IPS-15b (cell line): Measurements from ENCODE around the gene RDH12.
A peak's percentile ranks its signal among the peaks of the same experiment; 100 is the strongest.
"Not testable (repeated sequence)": the region's sequence is repeated elsewhere in the genome, so short reads cannot be mapped to it uniquely, and the experiment has no call there.

ENCODE experiments used
- H3K27me3 ChIP-seq: one replicate; pipeline ENCODE4 v1.6.1; 2013; ENCODE audit warnings: low read length; ENCODE audit not compliant: control insufficient read depth, insufficient read depth
- H3K36me3 ChIP-seq: one replicate; pipeline ENCODE4 v1.6.1; 2013; ENCODE audit warnings: low read length; ENCODE audit not compliant: control insufficient read depth, insufficient read depth
- H3K4me1 ChIP-seq: one replicate; pipeline ENCODE4 v1.6.1; 2013; ENCODE audit warnings: mild to moderate bottlenecking, low read length; ENCODE audit not compliant: control insufficient read depth, insufficient read depth
- H3K4me3 ChIP-seq: one replicate; pipeline ENCODE4 v1.5.1; 2013; ENCODE audit warnings: low read depth, low read length
- H3K9ac ChIP-seq: one replicate; pipeline ENCODE4 v1.6.1; 2013; ENCODE audit warnings: low read depth, mild to moderate bottlenecking, low read length
- H3K9me3 ChIP-seq: one replicate; pipeline ENCODE4 v1.6.1; 2013; ENCODE audit warnings: mild to moderate bottlenecking, low read length; ENCODE audit not compliant: control insufficient read depth, insufficient read depth

The RDH12 gene

GRCh38 chr14:67709346-67709745 is 7.7 kb downstream of the RDH12 start:
- not testable (repeated sequence) for H3K36me3 ChIP-seq, H3K4me3 ChIP-seq, H3K27me3 ChIP-seq

GRCh38 chr14:67709796-67710195 is 8.1 kb downstream of the RDH12 start:
- H3K4me1 ChIP-seq, H3K4me3 ChIP-seq, H3K36me3 ChIP-seq, H3K9ac ChIP-seq, H3K27me3 ChIP-seq, H3K9me3 ChIP-seq: not testable (repeated sequence)

More at GRCh38 chr14:67709346-67709745, 7.7 kb downstream of the RDH12 start:
- H3K9me3 ChIP-seq, H3K4me1 ChIP-seq, H3K9ac ChIP-seq: not testable (repeated sequence)

DNA sequence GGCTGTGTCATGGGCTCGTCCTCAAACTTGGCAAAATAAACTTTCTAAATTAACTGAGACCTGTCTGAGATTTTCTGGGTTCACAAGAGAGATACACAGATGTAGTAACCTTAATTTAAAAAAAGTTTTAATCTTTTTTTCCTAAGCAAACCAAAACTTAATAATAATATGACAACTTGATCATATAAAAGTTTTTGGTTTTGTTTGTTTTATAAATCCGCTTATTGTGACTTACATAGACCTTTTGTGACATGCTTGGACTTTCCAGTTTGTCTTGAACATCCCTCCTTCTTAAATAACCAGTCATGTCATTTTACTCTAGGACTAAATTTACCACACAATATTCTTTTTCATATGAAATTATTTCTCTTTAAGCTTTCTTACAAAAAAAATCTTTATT is 8.5 kb downstream of the RDH12 start:
- Histone ChIP-seq H3K9me3 (peaks cover 5% of the 10 kb centered on the region), H3K4me3 (no peak overlapping the region)

DNA sequence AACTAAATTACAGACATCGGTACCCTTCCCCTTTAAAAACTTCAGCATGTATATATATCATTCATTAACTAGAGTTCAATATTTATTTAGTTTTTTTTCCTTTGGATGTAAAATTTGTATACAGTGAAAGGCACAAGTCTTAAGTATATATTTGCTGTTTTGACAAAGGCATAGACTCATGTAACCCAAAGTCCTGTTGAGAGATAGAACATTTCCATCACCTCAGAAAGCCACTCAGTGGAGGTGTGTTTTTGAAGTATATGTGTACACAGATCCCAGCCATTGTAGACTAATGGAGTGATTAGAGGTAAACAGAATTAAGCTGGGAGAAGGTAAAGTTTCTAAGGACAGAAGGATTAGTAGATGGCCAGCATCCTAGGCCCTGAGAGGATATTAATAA is 15.4 kb downstream of the RDH12 start:
- Histone ChIP-seq H3K27me3 (peaks cover 2% of the 10 kb centered on the region), H3K4me1 (no peaks in the 10 kb centered on the region), H3K9me3 (no peaks in the 10 kb centered on the region), H3K36me3 (no peaks in the 10 kb centered on the region), H3K4me3 (no peak overlapping the region), H3K9ac (no peak overlapping the region)

More for the DNA sequence above, 8.5 kb downstream of the RDH12 start:
- H3K27me3 ChIP-seq: no peaks in the 10 kb centered on the region
- no peaks in the 10 kb centered on the region for H3K4me1 ChIP-seq
- no peaks in the 10 kb centered on the region for H3K36me3 ChIP-seq
- H3K9ac ChIP-seq: no peak overlapping the region

- no peaks in the 10 kb centered on the region for H3K4me1 ChIP-seq
Observed at GRCh38 chr14:67718265-67718664, 16.6 kb downstream of the RDH12 start.

DNA sequence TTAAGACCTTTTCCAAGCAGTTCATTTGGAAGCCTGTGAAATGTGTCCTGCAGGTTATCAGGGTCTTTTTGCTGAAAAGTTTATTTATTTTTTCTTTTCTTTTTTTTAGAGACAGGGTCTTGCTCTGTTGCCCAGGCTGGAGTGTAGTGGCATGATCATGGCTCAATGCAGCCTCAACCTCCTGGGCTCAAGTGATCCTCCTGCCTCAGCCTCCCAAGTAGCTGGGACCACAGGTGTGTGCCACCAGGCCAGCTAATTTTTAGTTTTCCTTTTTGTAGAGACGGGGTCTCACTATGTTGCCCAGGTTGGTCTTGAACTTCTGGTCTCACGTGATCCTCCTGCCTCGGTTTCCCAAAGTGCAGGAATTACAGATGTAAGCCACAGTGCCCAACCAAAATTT is 17.7 kb downstream of the RDH12 start:
- H3K27me3 ChIP-seq, H3K9me3 ChIP-seq, H3K36me3 ChIP-seq, H3K4me1 ChIP-seq, H3K9ac ChIP-seq, H3K4me3 ChIP-seq: not testable (repeated sequence)

More at GRCh38 chr14:67718265-67718664, 16.6 kb downstream of the RDH12 start:
- no peak overlapping the region for H3K9ac ChIP-seq
- H3K4me3 ChIP-seq: no peak overlapping the region
- no peaks in the 10 kb centered on the region for H3K9me3 ChIP-seq
- H3K27me3 ChIP-seq: peaks cover 2% of the 10 kb centered on the region
- H3K36me3 ChIP-seq: no peaks in the 10 kb centered on the region

DNA sequence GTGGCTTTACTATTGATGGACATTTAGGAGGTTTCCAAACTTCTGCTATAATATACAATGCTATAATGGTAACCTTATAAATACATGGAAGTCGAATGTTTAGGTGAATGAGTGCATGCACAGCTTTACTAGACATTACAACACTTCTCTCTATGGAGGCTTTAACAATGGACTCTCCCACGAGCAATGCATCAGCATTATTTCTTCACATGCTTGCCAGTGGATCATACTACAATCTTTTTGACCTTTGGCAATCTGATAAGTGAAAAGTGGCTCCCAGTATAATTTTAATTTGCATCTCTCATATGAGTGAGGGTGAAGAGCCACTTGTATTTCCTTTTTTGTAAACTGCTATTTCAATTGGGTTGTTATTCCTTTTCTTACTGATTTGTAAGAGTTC is 18.2 kb downstream of the RDH12 start:
- Histone ChIP-seq H3K27me3 (peaks cover 2% of the 10 kb centered on the region), H3K9me3 (no peaks in the 10 kb centered on the region), H3K36me3 (no peaks in the 10 kb centered on the region), H3K4me3 (no peak overlapping the region), H3K4me1 (no peaks in the 10 kb centered on the region), H3K9ac (no peak overlapping the region)

DNA sequence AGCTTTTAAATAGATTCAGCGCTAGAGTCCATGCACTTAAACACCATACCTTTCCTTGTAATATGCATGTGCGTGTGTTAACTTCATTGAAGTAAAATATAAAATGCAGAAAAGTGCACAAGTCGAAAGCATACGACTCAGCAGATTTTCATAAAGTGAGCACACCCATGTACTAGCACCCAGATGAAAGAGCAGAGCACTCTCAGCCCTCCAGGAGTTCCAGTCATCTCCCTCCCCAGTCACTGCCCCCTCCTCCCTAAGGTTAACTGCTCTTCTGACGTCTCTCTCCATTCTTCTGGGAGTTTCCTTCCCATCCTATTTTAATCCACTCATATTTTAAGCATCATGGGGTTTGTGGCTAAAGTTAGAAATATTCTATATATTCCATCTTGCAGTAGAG is 20.2 kb downstream of the RDH12 start:
- Histone ChIP-seq H3K9me3 (no peaks in the 10 kb centered on the region), H3K4me1 (no peaks in the 10 kb centered on the region), H3K4me3 (no peak overlapping the region), H3K36me3 (no peaks in the 10 kb centered on the region), H3K9ac (no peak overlapping the region), H3K27me3 (peaks cover 2% of the 10 kb centered on the region)

DNA sequence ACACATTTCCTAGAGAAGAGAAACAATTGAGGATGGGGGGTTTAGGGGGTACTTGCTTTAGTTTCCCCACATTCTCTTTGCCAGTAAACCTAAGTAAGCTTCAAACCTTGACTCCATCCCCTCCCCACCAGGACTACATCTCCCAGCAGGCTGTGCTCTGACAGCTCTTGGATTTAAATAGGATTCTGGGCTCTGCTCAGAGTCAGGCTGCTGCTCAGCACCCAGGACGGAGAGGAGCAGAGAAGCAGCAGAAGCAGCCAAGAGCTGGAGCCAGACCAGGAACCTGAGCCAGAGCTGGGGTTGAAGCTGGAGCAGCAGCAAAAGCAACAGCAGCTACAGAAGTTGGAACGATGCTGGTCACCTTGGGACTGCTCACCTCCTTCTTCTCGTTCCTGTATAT is 20.6 kb downstream of the RDH12 start:
- peak overlapping the region; percentile 12 for H3K4me3 ChIP-seq
- no peak overlapping the region for H3K9ac ChIP-seq
- H3K4me1 ChIP-seq: no peaks in the 10 kb centered on the region
- H3K9me3 ChIP-seq: no peaks in the 10 kb centered on the region
- H3K27me3 ChIP-seq: peaks cover 2% of the 10 kb centered on the region
- H3K36me3 ChIP-seq: no peaks in the 10 kb centered on the region

DNA sequence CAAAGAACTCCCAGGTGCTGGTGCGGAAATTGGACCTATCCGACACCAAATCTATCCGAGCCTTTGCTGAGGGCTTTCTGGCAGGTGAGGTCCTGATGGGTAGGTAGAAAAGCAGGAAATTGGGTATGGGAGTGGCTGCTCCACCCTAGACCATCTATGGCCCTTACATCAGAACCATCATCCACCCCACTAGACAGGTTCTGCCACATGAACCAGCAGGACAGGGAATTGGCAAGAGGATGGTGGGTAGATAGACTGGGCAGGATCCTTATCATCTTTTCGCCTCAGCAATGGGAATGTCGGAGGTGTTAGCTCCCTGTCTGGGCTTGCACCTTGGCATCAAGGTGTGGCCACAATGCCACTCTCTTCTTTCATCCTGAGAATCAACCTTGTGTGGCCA is 23.5 kb downstream of the RDH12 start:
- Histone ChIP-seq H3K27me3 (peaks cover 2% of the 10 kb centered on the region), H3K9me3 (no peaks in the 10 kb centered on the region), H3K9ac (no peak overlapping the region), H3K4me3 (no peak overlapping the region), H3K4me1 (peaks cover 18% of the 10 kb centered on the region), H3K36me3 (no peaks in the 10 kb centered on the region)

DNA sequence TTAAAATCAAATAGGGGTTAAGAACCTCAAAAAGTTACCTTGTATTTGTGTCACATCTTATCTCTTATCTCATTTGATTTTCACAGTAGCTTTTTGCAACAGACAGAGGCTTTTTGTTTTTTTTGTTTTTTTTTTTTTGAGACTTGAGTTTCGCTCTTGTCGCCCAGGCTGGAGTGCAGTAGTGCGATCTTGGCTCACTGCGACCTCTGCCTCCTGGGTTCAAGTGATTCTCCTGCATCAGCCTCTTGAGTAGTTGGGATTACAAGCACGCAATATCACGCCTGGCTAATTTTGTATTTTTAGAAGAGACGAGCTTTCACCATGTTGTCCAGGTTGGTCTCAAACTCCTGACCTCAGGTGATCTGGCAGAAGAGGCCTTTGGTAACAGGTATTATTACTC is 25.7 kb downstream of the RDH12 start:
- Histone ChIP-seq H3K36me3 (no peaks in the 10 kb centered on the region), H3K4me3 (no peak overlapping the region), H3K27me3 (no peaks in the 10 kb centered on the region)

DNA sequence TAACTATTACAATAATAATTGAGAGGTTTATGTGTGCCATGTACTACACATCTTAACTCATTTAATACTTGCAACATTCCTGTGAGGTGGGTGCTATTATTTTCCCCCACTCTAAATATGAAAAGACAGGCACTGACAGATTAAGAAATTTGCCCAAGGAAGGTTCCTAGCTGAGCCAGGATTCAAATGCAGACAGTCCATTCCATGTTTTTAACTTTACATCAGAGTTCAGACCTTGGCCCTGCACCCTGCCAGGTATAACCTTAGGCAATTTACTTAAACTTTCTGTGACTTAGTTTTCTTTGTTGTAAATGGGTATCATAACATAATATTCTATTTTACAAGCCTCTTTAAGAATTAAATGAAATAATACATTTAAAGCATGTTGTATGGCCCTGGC is 26.6 kb downstream of the RDH12 start:
- no peak overlapping the region for H3K4me3 ChIP-seq
- peaks cover 18% of the 10 kb centered on the region for H3K4me1 ChIP-seq
- H3K9me3 ChIP-seq: no peaks in the 10 kb centered on the region
- H3K27me3 ChIP-seq: no peaks in the 10 kb centered on the region
- H3K36me3 ChIP-seq: no peaks in the 10 kb centered on the region
- no peak overlapping the region for H3K9ac ChIP-seq

More for the DNA sequence above, 25.7 kb downstream of the RDH12 start:
- Histone ChIP-seq H3K9me3 (no peaks in the 10 kb centered on the region), H3K4me1 (peaks cover 18% of the 10 kb centered on the region), H3K9ac (no peak overlapping the region)
